WTC11 (cell line): ENCODE measurements around the gene FAXDC2.

Experiments
- FOXJ3 ChIP-seq: sonication (generic); formaldehyde crosslinking; IDR thresholded peaks from 2 replicates; pipeline ENCODE4 v1.9.0; 2021; ENCODE audit warnings: missing genetic modification reagents, mild to moderate bottlenecking, borderline replicate concordance
- MYBL2 ChIP-seq: sonication (generic); formaldehyde crosslinking; IDR thresholded peaks from 2 replicates; pipeline ENCODE4 v1.8.1; 2023; ENCODE audit warnings: mild to moderate bottlenecking, moderate library complexity, missing genetic modification reagents
- TF ChIP-seq, protein P1 (sequence below): fragments of 200-600 bp; IDR thresholded peaks from 2 replicates; pipeline ENCODE4 v1.8.0; 2022; ENCODE audit warnings: antibody characterized with exemption

DNA sequence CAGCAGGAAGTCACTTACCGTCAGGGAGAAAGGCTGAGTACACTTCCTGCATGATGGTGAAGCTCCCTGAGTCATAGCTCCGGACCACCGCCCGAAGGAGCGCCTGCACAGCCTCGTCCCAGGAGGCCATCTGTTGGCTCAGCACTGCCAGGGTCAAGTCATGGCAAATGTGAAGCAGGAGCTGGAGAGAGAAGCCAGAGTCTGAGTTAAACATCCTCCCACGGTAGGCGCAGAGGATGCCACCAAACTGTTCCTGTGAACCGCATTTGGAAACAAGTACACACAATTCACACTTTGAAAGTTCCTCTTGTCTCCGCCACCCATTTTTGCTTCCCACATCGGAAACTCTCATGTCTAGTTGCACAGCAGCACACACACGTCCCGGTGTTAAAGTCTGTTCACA lies 42.0 kb upstream of the FAXDC2 start:
- TF ChIP-seq, protein P1, sequence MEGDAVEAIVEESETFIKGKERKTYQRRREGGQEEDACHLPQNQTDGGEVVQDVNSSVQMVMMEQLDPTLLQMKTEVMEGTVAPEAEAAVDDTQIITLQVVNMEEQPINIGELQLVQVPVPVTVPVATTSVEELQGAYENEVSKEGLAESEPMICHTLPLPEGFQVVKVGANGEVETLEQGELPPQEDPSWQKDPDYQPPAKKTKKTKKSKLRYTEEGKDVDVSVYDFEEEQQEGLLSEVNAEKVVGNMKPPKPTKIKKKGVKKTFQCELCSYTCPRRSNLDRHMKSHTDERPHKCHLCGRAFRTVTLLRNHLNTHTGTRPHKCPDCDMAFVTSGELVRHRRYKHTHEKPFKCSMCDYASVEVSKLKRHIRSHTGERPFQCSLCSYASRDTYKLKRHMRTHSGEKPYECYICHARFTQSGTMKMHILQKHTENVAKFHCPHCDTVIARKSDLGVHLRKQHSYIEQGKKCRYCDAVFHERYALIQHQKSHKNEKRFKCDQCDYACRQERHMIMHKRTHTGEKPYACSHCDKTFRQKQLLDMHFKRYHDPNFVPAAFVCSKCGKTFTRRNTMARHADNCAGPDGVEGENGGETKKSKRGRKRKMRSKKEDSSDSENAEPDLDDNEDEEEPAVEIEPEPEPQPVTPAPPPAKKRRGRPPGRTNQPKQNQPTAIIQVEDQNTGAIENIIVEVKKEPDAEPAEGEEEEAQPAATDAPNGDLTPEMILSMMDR, result no peak
- TF ChIP-seq MYBL2 (no peak), FOXJ3 (CRISPR knock-in tag) (no peak)
